Measurements from ENCODE around the gene HMX3. TPM values are rescaled to one million over a fixed set of nuclear protein-coding genes. Genes with fewer than 3 reads are reported as not detected.

The HMX3 gene
- total RNA-seq, 1 donor from 2014 or later, result not detected

DNA sequence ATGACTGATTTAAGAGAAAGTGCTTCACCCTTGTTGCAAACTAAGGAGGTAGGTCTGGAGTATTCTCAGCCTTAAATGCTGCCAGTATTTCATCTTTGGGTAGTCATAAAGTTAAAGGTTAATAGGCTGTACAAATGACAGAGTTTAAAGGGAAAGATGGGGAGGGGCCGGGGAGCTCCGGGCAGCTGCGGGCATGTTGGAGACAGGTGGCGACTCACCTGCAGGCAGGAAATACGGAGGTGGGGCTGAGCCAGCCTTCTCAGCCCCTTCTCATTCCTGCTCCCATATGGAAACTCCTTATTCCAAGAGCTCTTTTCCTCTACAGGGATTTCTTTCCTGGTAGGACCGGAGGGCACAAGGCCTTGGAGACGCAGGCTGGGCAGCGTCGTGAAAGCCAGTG lies 31.8 kb upstream of the HMX3 start:
- TF ChIP-seq, protein P1, sequence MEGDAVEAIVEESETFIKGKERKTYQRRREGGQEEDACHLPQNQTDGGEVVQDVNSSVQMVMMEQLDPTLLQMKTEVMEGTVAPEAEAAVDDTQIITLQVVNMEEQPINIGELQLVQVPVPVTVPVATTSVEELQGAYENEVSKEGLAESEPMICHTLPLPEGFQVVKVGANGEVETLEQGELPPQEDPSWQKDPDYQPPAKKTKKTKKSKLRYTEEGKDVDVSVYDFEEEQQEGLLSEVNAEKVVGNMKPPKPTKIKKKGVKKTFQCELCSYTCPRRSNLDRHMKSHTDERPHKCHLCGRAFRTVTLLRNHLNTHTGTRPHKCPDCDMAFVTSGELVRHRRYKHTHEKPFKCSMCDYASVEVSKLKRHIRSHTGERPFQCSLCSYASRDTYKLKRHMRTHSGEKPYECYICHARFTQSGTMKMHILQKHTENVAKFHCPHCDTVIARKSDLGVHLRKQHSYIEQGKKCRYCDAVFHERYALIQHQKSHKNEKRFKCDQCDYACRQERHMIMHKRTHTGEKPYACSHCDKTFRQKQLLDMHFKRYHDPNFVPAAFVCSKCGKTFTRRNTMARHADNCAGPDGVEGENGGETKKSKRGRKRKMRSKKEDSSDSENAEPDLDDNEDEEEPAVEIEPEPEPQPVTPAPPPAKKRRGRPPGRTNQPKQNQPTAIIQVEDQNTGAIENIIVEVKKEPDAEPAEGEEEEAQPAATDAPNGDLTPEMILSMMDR (IDR thresholded peaks at IDR 0.05; ENCODE audit: insufficient read depth, low read length, severe bottlenecking), result no peak
- Histone ChIP-seq H3K27me3 (ENCODE audit: control insufficient read depth, insufficient read depth, low read length) (no peaks in the 10 kb centered on the region), H3K4me3 (ENCODE audit: low read depth, low read length) (no peak overlapping the region), H3K36me3 (ENCODE audit: control insufficient read depth, insufficient read depth, low read length) (no peaks in the 10 kb centered on the region)
- FAIRE-seq (no peak), DNase-seq (ENCODE audit: low read depth) (peak; percentile 48)

DNA sequence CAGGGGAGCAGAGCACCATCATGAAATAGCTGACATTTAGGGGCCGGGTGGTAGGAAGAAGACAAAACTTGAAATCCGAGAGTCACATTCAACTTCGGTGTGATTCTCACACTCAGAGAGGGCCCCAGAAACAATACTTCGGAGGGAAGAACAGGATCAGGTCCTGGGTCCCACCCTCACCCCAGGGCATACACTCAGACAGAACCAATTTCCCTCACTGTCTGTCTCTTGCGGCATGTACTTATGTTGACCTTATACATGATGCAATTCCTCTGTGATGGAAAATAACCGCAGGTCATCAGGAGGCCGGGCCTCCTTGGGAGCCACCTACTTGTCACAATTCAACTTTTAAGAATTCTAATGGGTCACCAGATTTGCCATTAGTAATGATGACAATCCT lies 26.3 kb upstream of the HMX3 start:
- H3K4me3 ChIP-seq (ENCODE audit: low read depth, low read length), result no peak overlapping the region
- DNase-seq (ENCODE audit: low read depth), result peak; percentile 58
- FAIRE-seq, result no peak
- peaks cover 2% of the 10 kb centered on the region for H3K27me3 ChIP-seq (ENCODE audit: control insufficient read depth, insufficient read depth, low read length)
- H3K36me3 ChIP-seq (ENCODE audit: control insufficient read depth, insufficient read depth, low read length), result no peaks in the 10 kb centered on the region
- TF ChIP-seq, protein P1 (IDR thresholded peaks at IDR 0.05; ENCODE audit: insufficient read depth, low read length, severe bottlenecking), result no peak

DNA sequence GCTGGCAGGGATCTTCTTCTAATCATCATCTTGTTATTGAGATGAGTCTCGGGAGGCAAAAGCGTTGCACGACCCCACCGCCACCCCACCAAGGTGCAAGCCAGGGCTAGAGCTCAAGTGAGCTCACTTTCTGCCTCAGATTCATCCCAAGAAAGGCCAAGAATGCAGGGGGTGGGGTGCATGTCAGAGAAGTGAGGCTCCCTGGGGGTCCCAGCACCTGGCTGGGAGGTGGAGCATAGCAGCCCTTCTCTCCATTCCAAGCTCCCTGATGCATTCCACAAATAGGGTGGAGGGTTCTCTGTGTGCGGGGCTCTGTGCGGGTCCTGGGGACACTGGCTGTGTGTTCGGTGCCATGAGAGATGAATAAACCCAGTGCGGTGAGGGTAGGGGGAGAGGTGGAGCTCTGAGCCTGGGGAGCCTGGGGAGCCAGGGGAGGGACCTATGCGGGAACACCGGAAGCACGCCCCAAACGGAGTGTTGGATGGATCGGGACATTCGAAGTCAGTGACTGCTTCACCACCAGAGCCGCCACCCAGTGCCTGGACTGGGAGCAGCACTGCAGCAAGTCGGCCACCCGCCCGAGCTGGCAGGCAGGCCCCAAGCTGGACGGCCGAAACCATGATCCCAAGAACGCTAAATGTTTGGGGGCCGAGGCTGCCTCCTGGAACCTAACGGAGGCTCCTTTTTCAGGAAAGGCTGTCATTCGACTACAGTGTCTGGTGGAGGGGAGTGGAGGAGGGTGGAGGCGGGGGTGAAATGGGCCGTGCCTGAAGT lies 17.9 kb upstream of the HMX3 start:
- FAIRE-seq (no peak), DNase-seq (ENCODE audit: low read depth) (no peak)
- H3K27me3 ChIP-seq (ENCODE audit: control insufficient read depth, insufficient read depth, low read length), result peaks cover 4% of the 10 kb centered on the region
- H3K36me3 ChIP-seq (ENCODE audit: control insufficient read depth, insufficient read depth, low read length), result no peaks in the 10 kb centered on the region
- H3K4me3 ChIP-seq (ENCODE audit: low read depth, low read length), result no peak overlapping the region
- TF ChIP-seq, protein P1 (IDR thresholded peaks at IDR 0.05; ENCODE audit: insufficient read depth, low read length, severe bottlenecking), result peak; percentile 19

DNA sequence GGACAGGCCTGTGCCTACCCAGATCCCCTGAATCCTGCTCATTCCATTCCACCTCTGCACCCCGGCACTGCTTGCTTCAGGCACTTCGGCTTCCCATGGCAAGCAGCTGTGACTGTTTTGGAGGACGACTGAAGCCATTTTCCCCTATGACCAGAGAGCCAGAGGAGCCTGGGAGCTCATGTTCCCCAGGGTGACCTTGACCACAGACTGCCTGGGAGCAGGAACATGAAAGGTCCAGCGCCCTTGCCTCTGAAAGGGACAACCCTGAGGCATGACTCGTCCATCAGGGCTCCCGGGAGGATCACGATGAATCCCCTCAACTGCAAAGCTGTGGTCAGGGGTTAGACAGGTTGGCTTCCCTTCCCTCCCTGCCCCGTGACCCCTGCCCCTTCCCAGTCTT lies 16.7 kb upstream of the HMX3 start:
- no peak for FAIRE-seq
- no peak for DNase-seq (ENCODE audit: low read depth)
- Histone ChIP-seq H3K4me3 (ENCODE audit: low read depth, low read length) (no peak overlapping the region), H3K36me3 (ENCODE audit: control insufficient read depth, insufficient read depth, low read length) (no peaks in the 10 kb centered on the region), H3K27me3 (ENCODE audit: control insufficient read depth, insufficient read depth, low read length) (peaks cover 4% of the 10 kb centered on the region)
- TF ChIP-seq, protein P1 (IDR thresholded peaks at IDR 0.05; ENCODE audit: insufficient read depth, low read length, severe bottlenecking), result no peak

DNA sequence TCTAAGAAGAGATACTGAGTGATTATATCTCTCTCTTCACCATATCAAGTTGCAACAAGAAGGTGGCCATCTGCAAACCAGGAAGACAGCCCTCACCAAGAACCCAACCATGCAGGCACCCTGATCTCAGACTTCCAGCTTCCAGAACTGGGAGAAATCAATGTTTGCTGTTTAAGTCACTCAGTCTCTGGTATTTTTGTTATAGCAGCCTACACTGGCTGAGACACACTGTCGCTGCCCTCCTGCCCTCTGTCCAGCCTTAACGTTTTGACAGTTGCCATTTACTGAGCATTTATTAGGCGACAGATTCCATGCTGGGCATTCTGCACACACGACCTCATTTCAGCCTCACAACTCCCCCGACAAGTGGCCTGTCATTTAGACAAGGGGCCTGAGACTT lies 9.5 kb upstream of the HMX3 start:
- Histone ChIP-seq H3K27me3 (ENCODE audit: control insufficient read depth, insufficient read depth, low read length) (peaks cover 3% of the 10 kb centered on the region), H3K4me3 (ENCODE audit: low read depth, low read length) (no peak overlapping the region), H3K36me3 (ENCODE audit: control insufficient read depth, insufficient read depth, low read length) (no peaks in the 10 kb centered on the region)
- no peak for DNase-seq (ENCODE audit: low read depth)
- TF ChIP-seq, protein P1 (IDR thresholded peaks at IDR 0.05; ENCODE audit: insufficient read depth, low read length, severe bottlenecking), result no peak
- no peak for FAIRE-seq
